ENCODE data around the gene TMEM179B. TPM values are rescaled to one million over a fixed set of nuclear protein-coding genes. Genes with fewer than 3 reads are reported as not detected.

The TMEM179B gene
- polyA plus RNA-seq, 3 donors, result 95.8 to 236 (median 220) TPM

GRCh38 chr11:62811659-62812058 is 24.5 kb downstream of the TMEM179B start:
- no peaks in the 10 kb centered on the region for H3K9me3 ChIP-seq (replicated peaks in 1 of 2; ENCODE audit: control insufficient read depth in 1 of 2, insufficient read depth in 1 of 2, low read length in 2 of 2)
- 100% methylated on average over 1 of the region's 2 CpGs for WGBS (ENCODE audit: insufficient coverage)
- no peak overlapping the region for H3K4me3 Mint-ChIP-seq

DNA sequence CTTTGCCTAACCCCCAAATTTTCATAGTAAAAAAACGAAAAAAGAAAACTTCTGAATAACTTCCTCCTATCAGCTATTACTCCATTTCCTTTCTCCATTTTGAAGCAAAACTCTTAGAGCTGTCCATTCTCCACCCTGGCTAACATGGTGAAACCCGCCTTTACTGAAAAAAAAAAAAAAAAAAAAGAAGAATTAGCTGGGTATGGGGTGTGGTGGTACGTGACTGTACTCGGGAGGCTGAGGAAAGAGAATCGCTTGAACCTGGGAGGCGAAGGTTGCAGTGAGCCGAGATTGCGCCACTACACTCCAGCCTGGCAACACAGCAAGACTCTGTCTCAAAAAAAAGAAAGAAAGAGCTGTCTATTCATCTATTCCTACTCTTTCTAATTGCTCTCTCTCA is 29.4 kb downstream of the TMEM179B start:
- Mint-ChIP-seq H3K9me3 (no peaks in the 10 kb centered on the region), H3K27ac (peak overlapping the region; percentile 93 to 98 (median 97)), H3K4me3 (peak overlapping the region; percentile 61 to 84), H3K27me3 (ENCODE audit: low read depth in 3 of 3) (no peaks in the 10 kb centered on the region), H3K36me3 (peaks cover 23 to 56% of the 10 kb centered on the region in 2 donors), H3K4me1 (peaks cover 27% of the 10 kb centered on the region)
- Histone ChIP-seq H3K36me3 (replicated peaks in 1 of 2; ENCODE audit: control insufficient read depth in 1 of 2, insufficient read depth in 2 of 2, low read length in 2 of 2) (peaks cover 25 to 30% of the 10 kb centered on the region in 2 donors), H4K20me1 (ENCODE audit: insufficient read depth, low read length) (no peaks in the 10 kb centered on the region), H3K9ac (ENCODE audit: insufficient read depth, low read length, poor library complexity, severe bottlenecking) (peak overlapping the region; percentile 56), H3K79me2 (ENCODE audit: insufficient read depth, low read length) (peaks cover 16% of the 10 kb centered on the region), H2AFZ (ENCODE audit: insufficient read depth, low read depth, low read length, poor library complexity, severe bottlenecking) (no peak overlapping the region), H3K4me2 (replicated peaks; ENCODE audit: extremely low read depth, low read length, poor library complexity, severe bottlenecking) (peak overlapping the region; percentile 62), H3K4me3 (replicated peaks in 1 of 3; ENCODE audit: low read depth in 2 of 3, low read length in 3 of 3) (peak overlapping the region in 2 of 3 experiments; percentile 21 to 66), H3K27me3 (ENCODE audit: control insufficient read depth in 2 of 2, insufficient read depth in 2 of 2, low read length in 2 of 2) (no peaks in the 10 kb centered on the region), H3K27ac (ENCODE audit: low read depth in 1 of 2, low read length in 2 of 2) (peak overlapping the region; percentile 84 to 90), H3K9me3 (replicated peaks in 1 of 2; ENCODE audit: control insufficient read depth in 1 of 2, insufficient read depth in 1 of 2, low read length in 2 of 2) (no peaks in the 10 kb centered on the region), H3K4me1 (ENCODE audit: control insufficient read depth in 1 of 2, insufficient read depth in 2 of 2, low read length in 2 of 2) (peaks cover 34 to 42% of the 10 kb centered on the region in 2 donors)
- intact Hi-C loops (cut with micrococcal nuclease), result no loop called here
- peak; percentile 86 to 90 (median 87) for DNase-seq
- no peak for TF ChIP-seq CTCF (IDR thresholded peaks at IDR 0.05)
- WGBS (ENCODE audit: insufficient coverage), result 0% methylated on average over 1 of the region's 8 CpGs

More at GRCh38 chr11:62811659-62812058, 24.5 kb downstream of the TMEM179B start:
- H3K4me1 ChIP-seq (ENCODE audit: control insufficient read depth in 1 of 2, insufficient read depth in 2 of 2, low read length in 2 of 2), result peaks cover 38 to 45% of the 10 kb centered on the region in 2 donors
- H3K79me2 ChIP-seq (ENCODE audit: insufficient read depth, low read length), result peaks cover 6% of the 10 kb centered on the region
- H3K27me3 ChIP-seq (ENCODE audit: control insufficient read depth in 2 of 2, insufficient read depth in 2 of 2, low read length in 2 of 2), result no peaks in the 10 kb centered on the region
- no peaks in the 10 kb centered on the region for H4K20me1 ChIP-seq (ENCODE audit: insufficient read depth, low read length)
- Mint-ChIP-seq H3K27me3 (ENCODE audit: low read depth in 3 of 3) (peaks cover 0 to 3% (median 2%) of the 10 kb centered on the region in 3 donors), H3K36me3 (peaks cover 10 to 29% of the 10 kb centered on the region in 2 donors), H3K27ac (peak overlapping the region in 1 of 7 donors; percentile 48), H3K9me3 (no peaks in the 10 kb centered on the region), H3K4me1 (peaks cover 33% of the 10 kb centered on the region)
- intact Hi-C loops (cut with micrococcal nuclease), result no loop called here
- no peak overlapping the region for H3K9ac ChIP-seq (ENCODE audit: insufficient read depth, low read length, poor library complexity, severe bottlenecking)
- TF ChIP-seq CTCF (IDR thresholded peaks at IDR 0.05), result no peak
- H3K27ac ChIP-seq (ENCODE audit: low read depth in 1 of 2, low read length in 2 of 2), result no peak overlapping the region
- DNase-seq, result no peak
- H3K4me2 ChIP-seq (replicated peaks; ENCODE audit: extremely low read depth, low read length, poor library complexity, severe bottlenecking), result no peak overlapping the region
- H3K36me3 ChIP-seq (replicated peaks in 1 of 2; ENCODE audit: control insufficient read depth in 1 of 2, insufficient read depth in 2 of 2, low read length in 2 of 2), result peaks cover 0 to 3% of the 10 kb centered on the region in 2 donors
- no peak overlapping the region for H2AFZ ChIP-seq (ENCODE audit: insufficient read depth, low read depth, low read length, poor library complexity, severe bottlenecking)
- H3K4me3 ChIP-seq (replicated peaks in 1 of 3; ENCODE audit: low read depth in 2 of 3, low read length in 3 of 3), result no peak overlapping the region

All from CD14-positive monocyte (primary cell).